DMS153 (cell line): Measurements from ENCODE around the gene FAM107B.

Source experiments
- DNase-seq: peaks from one replicate; lab custom pipeline; 2025; lab: John Stamatoyannopoulos, UW

The FAM107B gene

DNA sequence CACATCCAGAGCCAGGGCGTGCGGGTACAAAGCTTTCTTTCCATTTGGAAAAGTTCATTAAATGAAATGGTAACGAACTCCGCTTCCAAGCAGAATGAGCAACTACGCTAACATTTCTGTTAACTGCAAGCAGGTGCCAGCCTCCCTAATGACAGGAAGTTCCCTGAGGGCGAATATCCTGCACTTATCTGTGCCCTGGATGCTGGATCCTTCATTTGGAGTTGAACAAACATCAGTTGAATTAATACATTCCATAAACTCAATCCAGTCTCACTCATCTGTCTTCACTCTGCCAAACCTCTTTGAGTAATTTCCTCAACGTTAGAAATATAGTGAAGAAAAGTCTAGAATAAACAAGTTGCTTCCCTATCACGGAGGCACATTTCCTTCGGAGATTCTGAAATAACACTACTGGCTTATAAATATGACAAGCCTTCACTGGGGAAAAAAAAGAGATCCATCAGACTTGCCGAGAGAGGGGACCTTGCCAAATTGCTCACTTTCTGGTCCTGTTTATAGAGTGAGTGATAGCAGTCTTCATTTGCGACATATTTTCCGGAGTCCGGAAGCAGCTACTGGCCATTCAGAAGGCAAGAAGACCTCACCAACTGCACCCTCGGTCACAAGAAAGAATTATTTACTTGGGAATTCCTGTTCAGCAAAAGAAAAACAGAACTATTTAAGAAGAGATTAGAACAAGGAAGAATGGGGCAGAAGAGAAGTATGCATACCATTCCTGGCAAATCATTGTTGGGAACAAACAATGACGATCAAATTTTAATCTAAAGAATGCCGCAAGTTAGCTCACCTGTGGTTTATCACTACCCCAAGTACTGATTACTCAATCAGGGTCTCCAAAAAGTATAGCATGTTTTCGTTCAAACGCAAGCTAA lies 196.4 kb downstream of the FAM107B start:
- DNase-seq = no peak

DNA sequence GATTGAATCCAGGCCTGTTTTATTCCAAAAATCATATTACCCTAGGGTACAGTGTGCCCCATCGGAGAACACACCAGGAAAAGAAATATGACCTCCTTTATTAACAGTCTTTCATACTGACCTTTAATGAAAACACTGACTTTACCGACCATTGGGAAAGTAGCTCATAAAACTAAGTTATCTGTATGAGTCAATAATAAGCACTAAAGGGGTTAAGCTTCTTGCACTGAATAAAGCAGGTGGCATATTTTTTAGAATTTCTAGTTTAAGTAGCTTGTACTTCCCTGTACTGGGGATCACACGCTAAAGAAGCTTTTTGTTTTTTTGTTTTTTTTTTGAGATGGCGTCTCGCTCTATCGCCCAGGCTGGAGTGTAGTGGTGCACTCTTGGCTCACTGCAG lies 199.8 kb downstream of the FAM107B start:
- DNase-seq = no peak

DNA sequence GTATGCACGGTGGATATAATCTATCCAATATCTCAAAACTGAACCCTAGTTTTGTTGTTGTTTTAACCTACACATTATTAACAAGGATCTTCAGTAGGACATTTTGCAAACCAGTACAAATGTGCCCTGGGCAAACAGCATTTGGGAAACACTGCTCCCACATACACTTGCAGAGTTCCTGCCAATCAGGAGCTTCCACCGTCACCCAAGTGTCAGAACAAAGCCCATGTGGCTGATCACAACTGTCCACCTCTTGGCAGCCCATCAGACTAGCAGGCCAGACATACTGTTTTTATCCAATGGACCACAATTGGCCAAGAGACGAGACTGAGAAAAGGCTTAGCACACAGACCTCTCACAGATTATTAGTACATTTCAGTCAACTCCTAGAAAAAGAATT lies 200.4 kb downstream of the FAM107B start:
- no peak for DNase-seq

DNA sequence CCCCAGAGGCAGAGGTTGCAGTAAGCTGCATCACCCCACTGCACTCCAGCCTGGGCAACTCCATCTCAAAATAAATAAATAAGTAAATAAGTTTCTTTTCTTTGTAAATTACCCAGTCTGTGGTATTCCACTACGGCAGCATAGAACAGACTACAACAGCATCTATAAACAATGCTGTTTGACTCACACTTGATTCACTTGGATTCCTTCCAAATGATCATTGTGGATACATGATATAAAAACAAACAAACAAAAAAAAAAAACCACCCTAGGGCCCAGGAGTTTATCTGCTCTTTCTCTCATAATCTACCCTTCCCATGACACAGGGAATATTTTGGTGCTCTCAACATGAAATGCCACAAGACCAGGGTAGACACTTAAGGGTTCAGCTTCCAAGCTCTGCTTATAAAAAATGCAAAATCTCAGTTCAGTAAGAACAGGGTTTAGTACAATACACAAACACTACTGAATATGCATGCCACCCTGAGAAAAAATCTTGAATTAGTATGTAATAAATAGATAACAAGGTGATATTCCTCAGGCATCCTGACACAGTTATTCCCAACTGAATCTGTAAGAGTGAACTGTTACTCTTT lies 200.9 kb downstream of the FAM107B start:
- DNase-seq = no peak

DNA sequence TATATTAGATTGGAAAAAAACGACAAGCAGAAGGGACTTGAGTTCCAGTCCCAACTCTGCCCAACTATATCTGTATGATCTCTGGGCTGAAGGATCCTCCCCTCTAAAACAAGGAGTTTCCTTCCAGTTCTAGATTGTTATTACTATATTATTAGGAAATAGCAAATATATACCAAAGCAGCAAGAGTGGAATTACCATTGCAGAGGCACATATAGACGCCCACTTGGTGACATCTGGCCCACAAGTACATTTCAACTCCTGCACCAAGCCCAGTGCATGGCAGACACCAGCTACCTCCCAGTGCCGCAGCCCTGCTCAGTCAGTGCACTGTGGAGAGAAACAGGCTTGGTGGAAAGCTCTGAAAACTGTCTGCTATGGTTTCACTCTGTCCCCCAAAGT lies 201.9 kb downstream of the FAM107B start:
- DNase-seq = no peak

DNA sequence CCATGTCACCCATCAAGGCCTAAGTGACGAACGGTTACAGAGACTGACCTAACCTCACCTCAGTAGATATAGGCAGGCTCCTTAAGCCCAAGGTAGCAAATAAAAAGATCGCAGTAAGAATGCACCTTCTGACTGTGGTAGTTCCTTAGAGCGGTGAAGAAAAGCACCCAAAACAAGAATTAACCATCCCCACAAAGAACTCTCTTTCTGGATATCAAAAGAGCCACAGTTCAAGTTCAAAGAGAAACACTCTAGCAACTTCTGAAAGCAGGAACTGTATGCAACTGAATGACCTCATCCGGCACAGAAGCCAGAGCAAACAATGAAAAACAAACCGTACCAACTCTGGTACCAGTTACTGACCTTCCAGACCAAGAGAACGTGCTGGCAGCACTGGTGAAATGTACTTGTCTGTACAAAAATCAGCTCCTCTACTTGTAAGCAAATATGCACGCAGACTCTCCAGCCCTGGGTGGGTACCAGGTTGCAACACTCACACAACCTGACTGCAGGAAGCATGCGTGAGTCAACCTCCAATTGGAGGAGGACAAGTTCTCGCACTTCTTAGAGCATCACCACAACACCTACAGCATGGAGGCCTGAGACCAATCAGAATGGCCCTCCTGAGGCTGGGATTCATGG lies 202.7 kb downstream of the FAM107B start:
- DNase-seq = no peak

DNA sequence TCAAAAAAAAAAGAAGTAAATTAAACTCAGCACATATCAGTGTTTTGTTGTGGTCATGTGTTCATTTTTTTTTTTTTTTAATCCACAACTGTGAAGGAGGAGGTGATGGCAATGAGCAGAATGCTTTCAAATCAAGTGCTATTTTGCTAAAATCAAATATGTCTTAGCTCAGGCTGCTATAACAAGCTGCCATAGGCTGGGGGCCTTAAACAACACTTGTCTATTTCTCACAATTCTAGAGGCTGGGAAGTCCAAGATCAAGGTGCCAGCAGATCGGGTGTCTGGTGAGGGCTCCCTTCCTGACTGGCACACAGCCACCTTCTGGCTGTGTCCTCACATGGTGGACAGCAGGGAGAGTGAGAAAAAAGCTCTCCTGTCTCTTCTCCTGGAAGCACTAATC lies 203.9 kb downstream of the FAM107B start:
- no peak for DNase-seq

DNA sequence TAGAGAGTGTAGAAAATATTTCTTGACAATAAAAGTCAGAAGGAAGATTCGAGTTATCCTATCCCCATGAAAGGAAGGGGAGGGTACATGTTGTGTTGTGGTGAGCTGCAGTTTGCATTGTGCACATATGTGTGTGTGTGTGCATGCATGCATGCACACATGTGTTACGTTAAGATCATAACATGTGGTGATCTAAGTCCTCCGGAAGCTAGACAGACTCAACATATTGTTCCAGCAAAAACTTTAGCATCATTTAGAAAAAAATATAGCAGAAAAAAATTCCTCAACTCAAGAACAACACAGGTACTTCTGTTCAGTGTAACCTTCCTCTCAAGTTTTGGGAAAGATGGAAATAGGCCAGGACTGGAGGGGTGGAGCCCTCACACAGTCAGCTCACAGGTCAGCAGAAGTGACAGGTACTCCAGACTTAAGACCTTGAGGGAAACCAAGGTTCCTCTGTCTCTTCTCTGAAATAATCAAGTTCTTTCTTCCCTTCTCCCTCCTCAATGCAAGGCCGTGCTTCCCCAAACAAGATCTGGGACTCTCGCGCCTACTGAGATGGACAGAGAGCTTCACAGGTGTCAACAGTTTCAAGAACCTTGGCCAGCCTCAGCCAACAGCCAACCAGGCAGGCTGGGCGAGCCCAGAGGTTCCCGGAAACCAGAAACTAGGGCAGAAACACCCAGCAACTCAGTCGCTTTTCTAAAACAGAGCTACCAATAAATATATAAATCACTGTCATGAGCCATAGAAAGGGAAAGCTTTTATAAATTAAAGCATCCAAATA lies 205.2 kb downstream of the FAM107B start:
- no peak for DNase-seq

DNA sequence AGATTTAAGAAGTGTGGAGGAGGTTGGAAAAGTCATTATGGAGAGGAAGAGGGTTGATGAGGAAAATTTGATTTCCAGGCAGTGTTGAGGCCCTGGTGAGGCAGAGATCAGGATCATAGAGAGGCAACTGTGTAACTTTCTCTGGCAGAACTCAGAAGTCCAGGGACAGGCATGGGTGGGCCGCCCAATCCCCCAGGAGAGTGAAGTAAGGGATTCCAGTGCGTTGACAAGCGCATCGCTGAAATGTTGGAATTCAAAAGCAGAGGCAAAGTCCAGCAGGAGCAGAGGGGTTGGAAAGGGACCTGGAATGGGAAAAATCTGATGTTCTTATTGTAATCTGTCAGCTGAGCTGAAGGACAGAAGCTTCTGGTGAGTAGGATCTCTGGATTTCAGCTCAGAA lies 207.3 kb downstream of the FAM107B start:
- no peak for DNase-seq

DNA sequence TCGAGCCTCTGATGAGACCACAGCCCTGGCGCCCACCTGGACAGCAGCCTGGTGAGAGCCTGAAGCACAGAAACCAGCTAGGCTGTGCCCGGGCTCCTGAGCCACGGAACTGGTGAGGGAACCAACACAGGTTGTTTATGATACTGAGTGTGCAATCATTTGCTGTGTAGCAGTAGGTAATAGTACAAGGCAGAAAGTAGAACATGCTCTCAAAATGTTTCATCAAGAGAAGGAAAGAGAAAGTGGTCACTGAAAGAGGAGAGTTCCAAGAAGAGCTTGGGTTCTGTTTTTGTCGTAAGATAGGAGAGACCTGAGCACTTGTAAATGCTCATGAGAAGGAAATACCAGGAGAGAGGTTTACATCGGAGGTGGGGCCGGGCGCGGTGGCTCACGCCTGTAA lies 208.2 kb downstream of the FAM107B start:
- DNase-seq = no peak

DNA sequence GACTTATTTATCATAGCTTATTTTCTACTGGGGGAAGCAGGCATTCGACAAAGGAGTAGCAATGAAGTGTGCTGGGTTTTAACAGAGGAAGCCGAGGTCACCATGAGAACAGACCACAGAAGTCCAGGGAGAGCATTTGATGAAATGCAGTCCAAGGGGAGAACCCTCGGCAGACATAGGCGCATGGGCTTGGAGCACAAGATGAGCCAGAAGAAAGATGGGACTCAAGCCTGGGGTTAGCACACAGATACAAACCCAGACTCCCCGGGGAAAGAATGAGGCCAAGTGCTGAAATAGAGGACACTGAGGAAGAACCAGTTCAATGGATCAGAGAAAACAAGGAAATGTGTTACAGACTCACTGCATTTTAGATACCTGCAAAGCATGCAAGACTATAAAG lies 209.5 kb downstream of the FAM107B start:
- DNase-seq = no peak

DNA sequence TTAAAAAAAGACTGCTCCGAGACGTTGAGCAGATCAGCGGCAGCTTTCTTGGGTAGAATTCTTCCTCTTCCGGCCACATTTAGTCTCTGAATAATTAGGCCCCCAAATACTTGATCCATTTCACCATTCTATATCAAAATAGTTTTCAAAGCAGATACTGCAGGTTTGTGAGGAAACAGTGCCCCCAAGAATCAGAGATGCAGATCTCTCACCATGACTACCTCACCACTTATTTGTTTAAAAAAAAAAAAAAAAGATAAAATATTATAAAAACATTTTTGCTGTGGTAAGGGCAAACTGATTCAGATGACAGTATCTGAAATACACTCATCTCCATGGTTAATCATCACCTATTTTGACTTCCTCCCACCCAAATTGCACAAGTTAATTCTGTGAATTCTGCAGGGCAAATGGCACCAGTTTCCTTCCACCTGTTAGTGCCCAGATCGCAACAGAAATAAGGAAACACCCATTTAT lies 210.4 kb downstream of the FAM107B start:
- DNase-seq = no peak

DNA sequence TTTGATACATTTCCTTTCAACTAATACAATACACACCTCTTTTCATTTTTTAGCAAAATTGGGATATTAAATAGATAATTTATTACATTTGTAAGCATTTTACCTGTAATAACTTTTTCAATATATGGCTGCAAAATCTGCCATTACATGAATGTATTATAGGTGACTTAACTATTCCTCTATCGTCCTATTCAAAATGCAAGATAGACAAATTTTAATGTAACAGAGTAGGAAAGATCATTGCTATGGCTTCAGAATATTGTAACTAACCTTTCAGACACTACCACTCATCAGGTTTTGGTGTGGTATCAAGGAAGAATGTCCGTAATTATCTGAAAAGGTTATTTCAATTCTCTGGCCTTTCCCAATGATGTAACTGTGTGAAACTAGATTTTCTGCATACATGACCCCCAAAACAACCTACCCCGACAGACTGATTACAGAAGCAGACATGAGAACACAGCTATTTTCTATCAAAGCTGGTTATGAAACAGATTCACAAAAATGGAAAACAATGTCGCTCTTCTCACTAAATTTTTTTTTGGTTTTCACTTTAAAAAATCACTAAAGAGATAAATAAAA lies 211.2 kb downstream of the FAM107B start:
- no peak for DNase-seq

DNA sequence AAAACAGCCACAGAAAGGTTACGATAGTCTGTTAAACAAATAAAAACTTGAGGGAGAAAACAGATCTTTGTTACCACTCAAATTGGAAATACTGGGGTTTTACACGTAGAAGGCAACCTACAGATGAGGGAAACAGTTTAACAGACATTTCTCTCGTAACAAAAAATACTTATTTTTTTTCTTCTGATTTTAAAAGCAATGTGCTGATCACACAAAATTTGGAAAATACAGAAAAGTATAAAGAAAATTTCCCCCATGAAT lies 211.7 kb downstream of the FAM107B start:
- no peak for DNase-seq

DNA sequence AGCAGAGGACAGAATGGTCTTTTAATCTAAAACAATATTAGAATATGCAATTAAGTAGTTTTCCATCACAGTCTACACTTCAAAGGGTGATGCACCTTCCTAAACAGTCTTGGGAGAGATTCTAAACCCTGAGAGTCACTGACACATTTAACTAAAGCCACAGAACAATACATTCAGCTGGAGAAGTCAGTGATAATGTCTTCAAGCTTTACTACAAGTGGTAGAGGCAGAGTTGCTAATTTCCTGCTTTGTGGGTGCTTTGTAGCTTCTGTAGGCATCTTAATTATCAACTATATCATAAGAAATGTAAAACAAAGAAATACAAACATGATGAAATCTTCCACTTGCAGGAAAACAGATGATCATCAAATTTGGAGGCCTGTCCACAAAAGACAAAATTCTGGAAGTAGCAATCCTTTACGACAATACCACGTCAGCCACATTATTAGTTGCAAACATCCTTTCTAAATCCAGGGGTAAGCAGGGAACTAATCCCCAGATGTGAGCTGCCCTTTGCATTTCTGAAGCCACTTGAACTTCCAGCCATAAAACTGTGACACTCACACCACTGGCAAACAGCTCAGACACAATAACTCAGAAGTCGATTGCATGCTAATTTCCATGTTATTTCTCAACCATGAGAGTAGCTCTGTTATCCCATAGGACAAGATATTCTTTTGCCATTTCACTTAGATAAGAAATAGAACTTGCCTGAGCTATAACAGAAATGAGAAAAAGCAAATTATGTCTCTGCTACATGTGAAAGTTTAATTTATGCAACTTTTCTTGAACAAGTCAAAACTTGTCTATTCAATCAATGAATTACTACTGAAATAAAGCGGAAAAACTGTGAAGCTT lies 212.2 kb downstream of the FAM107B start:
- DNase-seq = no peak

DNA sequence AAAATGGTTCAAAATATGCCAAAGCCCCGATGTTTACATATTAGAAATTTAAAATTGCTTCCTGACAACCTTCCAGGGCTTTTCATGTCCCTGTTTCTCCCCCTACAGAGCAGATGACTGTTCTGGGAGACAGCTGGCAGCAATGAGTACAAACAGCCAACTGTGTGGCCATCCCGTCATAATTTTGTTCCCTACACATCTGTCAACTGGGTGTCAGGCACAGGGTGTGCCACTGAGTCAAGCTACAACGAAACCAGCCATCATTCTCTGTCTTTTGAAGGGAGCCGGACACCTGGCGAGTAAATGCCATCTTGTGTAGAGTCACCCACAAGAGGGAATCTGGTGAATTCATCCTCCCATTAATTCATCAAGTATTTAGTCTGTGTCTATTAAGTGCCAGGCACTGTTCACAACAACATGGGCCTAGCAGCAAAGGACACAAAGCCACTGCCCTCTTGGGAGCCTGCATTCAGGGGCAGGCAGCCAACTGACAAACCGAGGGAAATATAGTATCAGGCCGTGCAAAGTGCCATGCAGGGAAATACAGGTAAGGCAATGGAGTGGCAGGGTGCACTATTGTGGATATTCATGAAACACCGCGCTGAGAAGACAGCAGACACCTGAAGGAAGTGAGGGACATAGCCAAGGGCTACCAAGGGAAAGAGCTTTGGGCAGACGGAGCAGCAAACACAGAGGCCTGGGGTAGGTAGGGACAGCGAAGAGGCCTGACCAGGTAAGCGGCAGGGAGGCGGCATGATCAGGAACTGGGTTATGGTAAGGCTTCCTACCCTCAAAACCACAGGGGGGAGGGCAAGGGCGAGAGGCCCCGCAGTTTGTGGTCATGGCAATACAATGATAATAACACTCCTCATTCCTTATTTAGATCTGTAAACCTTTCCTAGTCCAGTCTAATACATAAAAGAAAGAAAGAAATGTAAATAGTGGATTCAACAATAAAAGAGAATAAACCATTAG lies 213.6 kb downstream of the FAM107B start:
- no peak for DNase-seq

DNA sequence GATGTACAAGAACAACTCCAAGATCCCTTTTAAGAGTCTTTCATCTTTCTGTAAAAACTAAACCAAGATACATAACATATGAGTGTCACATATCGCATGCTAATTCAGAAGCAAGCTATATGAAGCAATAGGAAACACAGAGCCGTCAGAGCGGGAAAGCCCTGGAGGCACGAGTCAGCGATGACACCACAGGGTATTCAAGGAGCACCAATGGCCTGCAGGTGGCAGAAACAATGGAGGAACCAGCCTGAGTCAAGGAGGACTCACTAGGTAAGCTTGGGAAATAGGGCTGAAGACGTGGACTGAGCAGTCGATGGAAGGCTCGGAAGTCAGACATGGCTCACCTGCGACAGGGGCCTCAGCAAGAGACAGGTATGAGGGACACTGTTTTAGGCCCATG lies 214.4 kb downstream of the FAM107B start:
- no peak for DNase-seq

DNA sequence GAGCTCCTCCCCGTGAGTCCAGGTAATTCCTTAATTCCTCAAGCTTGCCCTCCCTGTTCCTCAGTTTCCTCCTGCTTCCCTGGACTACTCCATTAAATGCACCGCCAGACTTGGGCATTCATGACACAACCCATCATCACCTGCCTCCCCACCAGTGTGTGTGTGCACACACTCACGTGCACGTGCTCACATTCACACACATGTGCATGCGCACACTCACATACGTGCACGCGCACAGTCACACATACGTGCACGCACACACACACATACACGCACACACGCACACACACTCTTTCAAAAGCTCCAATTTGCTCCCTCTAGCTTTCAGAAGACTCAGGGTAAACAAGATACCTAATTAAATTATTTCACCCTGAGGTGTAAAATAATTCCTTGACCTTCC lies 216.7 kb downstream of the FAM107B start:
- DNase-seq = no peak

DNA sequence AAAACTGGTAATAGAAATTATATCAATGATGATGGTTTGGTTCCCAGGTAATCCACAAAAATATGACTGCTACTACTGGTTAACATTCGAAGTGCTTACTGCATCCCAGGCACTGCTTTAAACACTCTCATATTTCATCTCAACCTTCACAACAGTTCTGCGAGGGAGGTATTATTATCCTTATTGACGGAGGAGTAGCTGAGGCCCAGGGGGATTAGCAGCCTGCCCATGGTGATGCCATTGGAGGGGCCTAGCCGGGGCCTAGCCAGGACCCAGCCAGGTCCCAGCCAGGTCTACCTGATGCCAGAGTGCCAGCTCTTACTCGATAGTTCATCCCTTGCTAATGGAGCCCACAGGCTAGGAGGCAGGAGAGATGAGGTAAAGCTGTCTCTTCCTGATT lies 217.1 kb downstream of the FAM107B start:
- no peak for DNase-seq
